22Rv1 (cell line): ENCODE results near the gene TRPM7.

Experiments used
- ZFX ChIP-seq: fragments of 450-650 bp; IDR thresholded peaks from 2 replicates; pipeline ENCODE4 v1.6.1; 2017; ENCODE audit warnings: antibody characterized with exemption, borderline replicate concordance
- TF ChIP-seq, protein P1 (sequence below): fragments of 450-650 bp; IDR thresholded peaks from 2 replicates; pipeline ENCODE4 v1.5.1; 2017; ENCODE audit warnings: mild to moderate bottlenecking

DNA sequence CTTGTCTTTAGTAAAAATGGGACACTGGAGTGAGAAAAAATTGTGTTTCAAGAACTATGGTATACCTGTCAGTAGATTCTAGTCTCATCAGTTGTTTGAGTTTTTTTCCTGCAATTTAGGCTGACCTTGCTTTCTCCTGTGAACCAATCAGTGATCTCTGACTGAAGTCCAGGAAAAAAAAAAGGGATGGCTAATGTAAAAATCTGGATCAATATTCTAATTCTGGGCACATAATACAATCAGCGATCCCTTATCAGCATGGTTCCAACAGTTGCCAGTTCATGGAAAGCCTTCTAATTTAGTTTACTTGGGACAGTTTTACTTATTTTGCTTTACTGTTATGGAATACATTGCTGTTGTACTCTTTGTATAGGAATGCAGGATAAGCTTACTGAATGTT is 17.0 kb downstream of the TRPM7 start:
- TF ChIP-seq, protein P1, sequence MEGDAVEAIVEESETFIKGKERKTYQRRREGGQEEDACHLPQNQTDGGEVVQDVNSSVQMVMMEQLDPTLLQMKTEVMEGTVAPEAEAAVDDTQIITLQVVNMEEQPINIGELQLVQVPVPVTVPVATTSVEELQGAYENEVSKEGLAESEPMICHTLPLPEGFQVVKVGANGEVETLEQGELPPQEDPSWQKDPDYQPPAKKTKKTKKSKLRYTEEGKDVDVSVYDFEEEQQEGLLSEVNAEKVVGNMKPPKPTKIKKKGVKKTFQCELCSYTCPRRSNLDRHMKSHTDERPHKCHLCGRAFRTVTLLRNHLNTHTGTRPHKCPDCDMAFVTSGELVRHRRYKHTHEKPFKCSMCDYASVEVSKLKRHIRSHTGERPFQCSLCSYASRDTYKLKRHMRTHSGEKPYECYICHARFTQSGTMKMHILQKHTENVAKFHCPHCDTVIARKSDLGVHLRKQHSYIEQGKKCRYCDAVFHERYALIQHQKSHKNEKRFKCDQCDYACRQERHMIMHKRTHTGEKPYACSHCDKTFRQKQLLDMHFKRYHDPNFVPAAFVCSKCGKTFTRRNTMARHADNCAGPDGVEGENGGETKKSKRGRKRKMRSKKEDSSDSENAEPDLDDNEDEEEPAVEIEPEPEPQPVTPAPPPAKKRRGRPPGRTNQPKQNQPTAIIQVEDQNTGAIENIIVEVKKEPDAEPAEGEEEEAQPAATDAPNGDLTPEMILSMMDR = no peak
- no peak for TF ChIP-seq ZFX
